BJ (cell line): Measurements from ENCODE around the gene AK5. TPM values are rescaled to one million over a fixed set of nuclear protein-coding genes. Genes with fewer than 3 reads are reported as not detected.

Experiments used
- CTCF ChIA-PET: fragments of 350-600 bp; formaldehyde crosslinking; extraction: SDS; loops from one replicate; lab custom pipeline; 2021; ENCODE audit warnings: antibody characterized with exemption, inconsistent platforms; lab: Yijun Ruan, JAX
- POLR2A ChIA-PET: fragments of 300-600 bp; sonication (Branson Sonifier 250); formaldehyde crosslinking; extraction: SDS; loops from one replicate; lab custom pipeline; 2021; ENCODE audit warnings: antibody characterized with exemption; lab: Charles Lee
- DNase-seq: peaks from one replicate; pipeline ENCODE4 v3.0.0-alpha.2; 2011; ENCODE audit warnings: low read depth
- H3K27me3 ChIP-seq: 2 replicates; pipeline ENCODE4 v1.6.0; 2011; ENCODE audit warnings: low read length; ENCODE audit not compliant: control insufficient read depth, insufficient read depth
- H3K36me3 ChIP-seq: 2 replicates; pipeline ENCODE4 v1.5.1; 2011; ENCODE audit warnings: low read length; ENCODE audit not compliant: control insufficient read depth, insufficient read depth
- H3K4me3 ChIP-seq: 2 replicates; pipeline ENCODE4 v1.5.1; 2011; ENCODE audit warnings: low read depth, mild to moderate bottlenecking, control low read depth, low read length
- polyA plus RNA-seq: library from polyadenylated mRNA; depleted of rRNA; stranded (reverse); fragments of >200 nt; gene quantifications from 2 replicates; pipeline ENCODE4 v1.2.3, GENCODE V29; 2011
- TF ChIP-seq, protein P1 (sequence below): IDR thresholded peaks from 2 replicates; pipeline ENCODE4 v1.5.1; 2011; ENCODE audit warnings: low read depth, mild to moderate bottlenecking, control low read depth, inconsistent platforms, low read length, moderate library complexity; ENCODE audit not compliant: insufficient read depth

AK5 gene
- polyA plus RNA-seq, 1 experiment: 7.8 TPM

DNA sequence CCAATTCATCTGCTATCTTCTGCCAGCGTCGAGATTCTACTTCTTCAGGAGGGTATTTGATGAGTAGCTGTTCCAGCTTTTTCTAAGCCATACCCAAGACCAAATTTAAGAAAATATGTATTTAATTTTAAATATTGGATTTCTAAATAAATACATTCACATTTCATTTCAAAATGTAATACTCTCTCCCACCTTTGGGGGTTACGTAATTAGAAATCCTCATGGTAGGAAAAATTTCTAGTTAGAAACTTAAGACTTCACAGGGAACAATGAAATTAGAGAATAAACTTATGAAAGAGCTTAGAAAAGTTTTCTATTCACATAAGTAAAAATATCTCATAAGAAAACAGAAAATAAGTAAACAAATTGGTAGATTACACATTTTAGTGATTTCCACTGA, 297.7 kb downstream of the AK5 start:
- H3K27me3 ChIP-seq: no peaks in the 10 kb centered on the region
- ChIA-PET POLR2A (no interaction called here), CTCF (interaction anchor here (1.1 kb wide), 1 partner anchor 12 kb away, joined by 3 read pairs; no protein-coding TSS in a partner anchor)
- TF ChIP-seq, protein P1, sequence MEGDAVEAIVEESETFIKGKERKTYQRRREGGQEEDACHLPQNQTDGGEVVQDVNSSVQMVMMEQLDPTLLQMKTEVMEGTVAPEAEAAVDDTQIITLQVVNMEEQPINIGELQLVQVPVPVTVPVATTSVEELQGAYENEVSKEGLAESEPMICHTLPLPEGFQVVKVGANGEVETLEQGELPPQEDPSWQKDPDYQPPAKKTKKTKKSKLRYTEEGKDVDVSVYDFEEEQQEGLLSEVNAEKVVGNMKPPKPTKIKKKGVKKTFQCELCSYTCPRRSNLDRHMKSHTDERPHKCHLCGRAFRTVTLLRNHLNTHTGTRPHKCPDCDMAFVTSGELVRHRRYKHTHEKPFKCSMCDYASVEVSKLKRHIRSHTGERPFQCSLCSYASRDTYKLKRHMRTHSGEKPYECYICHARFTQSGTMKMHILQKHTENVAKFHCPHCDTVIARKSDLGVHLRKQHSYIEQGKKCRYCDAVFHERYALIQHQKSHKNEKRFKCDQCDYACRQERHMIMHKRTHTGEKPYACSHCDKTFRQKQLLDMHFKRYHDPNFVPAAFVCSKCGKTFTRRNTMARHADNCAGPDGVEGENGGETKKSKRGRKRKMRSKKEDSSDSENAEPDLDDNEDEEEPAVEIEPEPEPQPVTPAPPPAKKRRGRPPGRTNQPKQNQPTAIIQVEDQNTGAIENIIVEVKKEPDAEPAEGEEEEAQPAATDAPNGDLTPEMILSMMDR: no peak
- H3K4me3 ChIP-seq: no peak overlapping the region
- peaks cover 6% of the 10 kb centered on the region; the same call in 1 of the 2 replicates for H3K36me3 ChIP-seq
- DNase-seq: no peak

DNA sequence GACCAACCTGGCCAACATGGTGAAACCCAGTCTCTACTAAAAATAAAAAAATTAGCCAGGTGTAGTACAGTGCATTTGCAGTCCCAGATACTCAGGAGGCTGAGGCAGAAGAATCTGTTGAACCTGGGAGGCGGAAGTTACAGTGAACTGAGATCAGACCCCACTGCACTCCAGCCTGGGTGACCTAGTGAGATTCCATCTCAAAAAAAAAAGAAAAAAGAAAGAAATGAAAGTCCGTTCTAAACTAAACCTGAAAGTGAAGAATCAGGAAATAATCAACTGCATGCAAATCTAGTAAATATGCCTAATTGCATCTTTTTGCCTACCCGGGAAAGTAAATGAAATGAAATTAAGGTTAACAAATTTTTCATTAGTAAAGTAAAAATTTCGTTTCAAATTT, 301.1 kb downstream of the AK5 start:
- Histone ChIP-seq H3K4me3 (no peak overlapping the region), H3K27me3 (no peaks in the 10 kb centered on the region), H3K36me3 (peaks cover 6% of the 10 kb centered on the region; the same call in 1 of the 2 replicates)
- ChIA-PET CTCF (no interaction called here), POLR2A (no interaction called here)
- DNase-seq: no peak
- TF ChIP-seq, protein P1: no peak

DNA sequence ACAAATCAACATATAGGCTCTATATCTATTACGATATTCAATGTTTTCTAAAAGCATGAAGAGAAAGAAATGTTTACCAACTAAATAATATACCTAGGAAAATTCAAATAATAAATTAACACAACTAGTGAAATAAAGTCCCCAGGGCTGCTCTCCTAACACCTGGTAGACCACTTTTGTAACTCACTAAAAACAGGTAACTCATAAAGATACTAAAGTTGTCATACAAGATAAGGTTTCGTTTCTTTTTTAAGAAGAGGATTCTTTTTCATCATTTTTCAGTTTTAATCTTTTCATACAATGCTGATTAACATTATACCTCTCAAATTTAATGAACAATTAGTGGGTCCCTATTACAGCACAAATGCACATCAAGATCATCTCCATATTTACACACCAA, 301.7 kb downstream of the AK5 start:
- peaks cover 6% of the 10 kb centered on the region; the same call in 1 of the 2 replicates for H3K36me3 ChIP-seq
- TF ChIP-seq, protein P1: no peak
- CTCF ChIA-PET: interaction anchor here (0.7 kb wide), 1 partner anchor 68 kb away, joined by 3 read pairs; no protein-coding TSS in a partner anchor

DNA sequence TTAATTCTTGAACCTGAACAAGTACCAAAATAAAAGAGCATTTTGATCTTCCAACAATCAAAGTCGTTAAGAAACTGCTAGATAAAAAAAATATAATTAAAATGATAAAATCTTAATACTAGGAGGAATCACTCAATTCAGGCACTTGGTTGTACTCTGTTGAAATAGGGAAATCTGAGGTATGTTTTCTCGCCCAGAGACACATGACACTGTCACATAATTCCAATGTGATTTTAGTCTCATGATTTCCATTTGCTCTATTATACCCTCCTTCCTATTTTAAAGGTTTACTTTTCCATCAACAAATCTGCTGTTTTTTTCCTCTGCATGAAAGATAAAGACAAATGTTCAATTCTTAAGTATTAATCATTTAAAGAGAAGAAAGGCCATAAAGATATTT, 303.1 kb downstream of the AK5 start:
- POLR2A ChIA-PET: no interaction called here

More for the DNA sequence above, 301.7 kb downstream of the AK5 start:
- no peak overlapping the region for H3K4me3 ChIP-seq
- no peak for DNase-seq
- POLR2A ChIA-PET: no interaction called here
- no peaks in the 10 kb centered on the region for H3K27me3 ChIP-seq

DNA sequence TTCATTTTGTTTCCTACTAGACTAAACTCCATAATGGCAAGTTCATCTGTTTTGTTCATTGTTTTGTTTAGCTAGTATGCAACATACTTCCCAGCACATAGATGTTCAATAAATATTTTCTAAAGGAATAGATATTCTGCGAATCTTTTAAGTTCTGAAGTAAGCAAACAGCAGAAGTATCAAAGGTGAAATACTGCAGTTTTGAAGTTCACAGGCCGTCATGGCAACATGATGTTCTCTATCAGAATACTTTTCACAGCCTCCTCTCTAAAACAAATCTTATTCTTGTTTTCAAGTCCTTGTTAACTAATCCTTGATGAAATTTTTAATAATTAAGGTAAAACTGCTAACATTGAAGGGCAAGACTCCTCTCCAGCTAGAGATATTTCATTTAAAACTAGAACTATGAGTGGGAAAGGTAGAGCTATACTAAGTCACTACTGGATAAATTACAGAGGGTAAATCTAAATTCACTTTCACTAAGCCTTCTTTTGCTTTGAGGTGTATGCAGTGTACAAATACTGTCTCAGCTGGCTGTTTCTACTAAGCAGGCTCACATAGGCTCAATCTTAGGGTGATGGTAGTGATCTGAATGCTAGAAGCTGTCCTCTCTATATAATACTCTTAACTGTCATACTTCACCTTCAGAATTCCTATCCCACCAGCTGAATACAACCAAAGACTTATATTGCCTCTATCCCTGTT, 303.9 kb downstream of the AK5 start:
- no peak overlapping the region for H3K4me3 ChIP-seq
- TF ChIP-seq, protein P1: no peak
- H3K36me3 ChIP-seq: peaks cover 3% of the 10 kb centered on the region; the same call in 1 of the 2 replicates
- POLR2A ChIA-PET: no interaction called here
- no peaks in the 10 kb centered on the region for H3K27me3 ChIP-seq
- CTCF ChIA-PET: interaction anchor here (0.5 to 0.9 kb wide), 2 partner anchors 9 to 14 kb away, joined by 3 read pairs; no protein-coding TSS in a partner anchor
- no peak for DNase-seq

More for the DNA sequence above, 303.1 kb downstream of the AK5 start:
- CTCF ChIA-PET: interaction anchor here (0.9 kb wide), 1 partner anchor 8 kb away, joined by 3 read pairs; no protein-coding TSS in a partner anchor
- TF ChIP-seq, protein P1: no peak
- no peaks in the 10 kb centered on the region for H3K27me3 ChIP-seq
- H3K4me3 ChIP-seq: no peak overlapping the region
- DNase-seq: no peak
- H3K36me3 ChIP-seq: peaks cover 5% of the 10 kb centered on the region; the same call in 1 of the 2 replicates
